GM23248 (cell line): ENCODE results near the gene XKR3.
"Not testable (repeated sequence)": the region's sequence is repeated elsewhere in the genome, so short reads cannot be mapped to it uniquely, and the experiment has no call there.

Experiments
- EZH2 ChIP-seq: fragments of 200-600 bp; sonication (generic); IDR thresholded peaks from 2 replicates; pipeline ENCODE4 v1.6.1; 2018; ENCODE audit warnings: antibody characterized with exemption, mild to moderate bottlenecking; ENCODE audit not compliant: insufficient read depth, poor library complexity, severe bottlenecking
- EZH2phosphoT487 ChIP-seq: fragments of 200-600 bp; sonication (generic); IDR thresholded peaks from 2 replicates; pipeline ENCODE4 v1.6.1; 2018; ENCODE audit warnings: antibody characterized with exemption, moderate library complexity, mild to moderate bottlenecking, low read depth; ENCODE audit not compliant: insufficient read depth

GRCh38 chr22:16747266-16748159, 77.7 kb downstream of the XKR3 start:
- not testable (repeated sequence) for TF ChIP-seq EZH2phosphoT487, EZH2
